HEK293 (cell line): Measurements from ENCODE around the gene WDR86.

Experiments used
- CTCF ChIA-PET: fragments of 350-600 bp; formaldehyde crosslinking; extraction: SDS; loops from one replicate; lab custom pipeline; 2021; ENCODE audit warnings: antibody characterized with exemption; lab: Yijun Ruan, JAX
- POLR2A ChIA-PET: fragments of 300-600 bp; formaldehyde crosslinking; extraction: SDS; loops from one replicate; lab custom pipeline; 2020; ENCODE audit warnings: antibody characterized with exemption, inconsistent platforms; lab: Yijun Ruan, JAX
- H3K27ac ChIP-seq: fragments of 200-500 bp; sonication (Bioruptor generic); 2 replicates; pipeline ENCODE4 v1.5.1; 2014; ENCODE audit warnings: low read depth, low read length, control low read depth, inconsistent platforms; ENCODE audit errors: extremely low read depth
- H3K36me3 ChIP-seq, 2 experiments: fragments of 200-500 bp in 1 of 2; sonication (Bioruptor generic) in 1 of 2; 1 replicate in 1 of 2; 2 replicates in 1 of 2; pipeline ENCODE4 v1.5.1; 2014 to 2017; ENCODE audit warnings: inconsistent platforms in 2 of 2, low read length in 2 of 2; ENCODE audit not compliant: control insufficient read depth in 2 of 2, insufficient read depth in 1 of 2
- H3K4me1 ChIP-seq: fragments of 200-500 bp; sonication (Bioruptor generic); 2 replicates; pipeline ENCODE4 v1.5.1; 2014; ENCODE audit warnings: mild to moderate bottlenecking, low read length, inconsistent platforms; ENCODE audit not compliant: control insufficient read depth, insufficient read depth
- H3K4me3 ChIP-seq: 2 replicates; pipeline ENCODE4 v1.5.1; 2011; ENCODE audit warnings: low read depth, mild to moderate bottlenecking, control low read depth, low read length, moderate library complexity
- H3K9me3 ChIP-seq: fragments of 200-500 bp; sonication (Bioruptor generic); 2 replicates; pipeline ENCODE4 v1.5.1; 2014; ENCODE audit warnings: low read depth, low read length, inconsistent platforms; ENCODE audit not compliant: control insufficient read depth, insufficient read depth
- BCL11A ChIP-seq: fragments of 450-650 bp; formaldehyde crosslinking; IDR thresholded peaks from 2 replicates; pipeline ENCODE4 v1.5.1; 2016; ENCODE audit warnings: low read depth, missing biosample characterization, missing genetic modification characterization
- FEZF1 ChIP-seq: fragments of 450-650 bp; formaldehyde crosslinking; IDR thresholded peaks from 2 replicates; pipeline ENCODE4 v1.5.1; 2016; ENCODE audit warnings: missing biosample characterization, missing genetic modification characterization
- MYNN ChIP-seq: fragments of 450-650 bp; formaldehyde crosslinking; IDR thresholded peaks from 2 replicates; pipeline ENCODE4 v1.5.1; 2016; ENCODE audit warnings: missing biosample characterization, missing genetic modification characterization, borderline replicate concordance
- PRDM2 ChIP-seq: fragments of 450-650 bp; formaldehyde crosslinking; IDR thresholded peaks from 2 replicates; pipeline ENCODE4 v1.5.1; 2016; ENCODE audit warnings: missing biosample characterization, missing genetic modification characterization, borderline replicate concordance
- PRDM6 ChIP-seq: fragments of 450-650 bp; formaldehyde crosslinking; IDR thresholded peaks from 2 replicates; pipeline ENCODE4 v1.5.1; 2017; ENCODE audit warnings: missing biosample characterization, missing genetic modification characterization
- TCF7L2 ChIP-seq: IDR thresholded peaks from 2 replicates; pipeline ENCODE4 v1.6.1; 2011; ENCODE audit warnings: low read depth, mild to moderate bottlenecking, inconsistent platforms, low read length, moderate library complexity, borderline replicate concordance
- YY2 ChIP-seq: fragments of 450-650 bp; formaldehyde crosslinking; IDR thresholded peaks from 2 replicates; pipeline ENCODE4 v1.5.1; 2016; ENCODE audit warnings: missing biosample characterization, missing genetic modification characterization
- ZBTB11 ChIP-seq: fragments of 450-650 bp; formaldehyde crosslinking; conservative IDR thresholded peaks from 2 replicates; pipeline ENCODE4 v1.5.1; 2016; ENCODE audit warnings: low read depth, missing biosample characterization, missing genetic modification characterization
- ZFP41 ChIP-seq: fragments of 450-650 bp; formaldehyde crosslinking; IDR thresholded peaks from 2 replicates; pipeline ENCODE4 v1.5.1; 2016; ENCODE audit warnings: missing biosample characterization, missing genetic modification characterization, borderline replicate concordance
- ZNF239 ChIP-seq: fragments of 450-650 bp; formaldehyde crosslinking; IDR thresholded peaks from 2 replicates; pipeline ENCODE4 v1.5.1; 2016; ENCODE audit warnings: missing biosample characterization, missing genetic modification characterization
- ZNF404 ChIP-seq: fragments of 450-650 bp; formaldehyde crosslinking; IDR thresholded peaks from 2 replicates; pipeline ENCODE4 v1.5.1; 2017; ENCODE audit warnings: missing biosample characterization, missing genetic modification characterization
- ZNF473 ChIP-seq: fragments of 450-650 bp; formaldehyde crosslinking; IDR thresholded peaks from 2 replicates; pipeline ENCODE4 v1.5.1; 2017; ENCODE audit warnings: missing biosample characterization, missing genetic modification characterization
- ZNF514 ChIP-seq: fragments of 450-650 bp; formaldehyde crosslinking; IDR thresholded peaks from 2 replicates; pipeline ENCODE4 v1.5.1; 2016; ENCODE audit warnings: missing biosample characterization, missing genetic modification characterization
- ZNF521 ChIP-seq: fragments of 450-650 bp; formaldehyde crosslinking; IDR thresholded peaks from 2 replicates; pipeline ENCODE4 v1.5.1; 2017; ENCODE audit warnings: missing biosample characterization, mild to moderate bottlenecking, missing genetic modification characterization
- ZNF549 ChIP-seq: fragments of 450-650 bp; IDR thresholded peaks from 2 replicates; pipeline ENCODE4 v1.5.1; 2018; ENCODE audit warnings: missing biosample characterization, missing genetic modification characterization, mild to moderate bottlenecking, inconsistent platforms, moderate library complexity
- ZNF585B ChIP-seq: fragments of 450-650 bp; formaldehyde crosslinking; IDR thresholded peaks from 2 replicates; pipeline ENCODE4 v1.5.1; 2016; ENCODE audit warnings: missing biosample characterization, missing genetic modification characterization
- ZNF596 ChIP-seq: fragments of 450-650 bp; IDR thresholded peaks from 2 replicates; pipeline ENCODE4 v1.5.0; 2018; ENCODE audit warnings: missing biosample characterization, mild to moderate bottlenecking, missing genetic modification characterization, moderate library complexity
- ZNF792 ChIP-seq: fragments of 450-650 bp; formaldehyde crosslinking; IDR thresholded peaks from 2 replicates; pipeline ENCODE4 v1.5.1; 2016; ENCODE audit warnings: missing biosample characterization, missing genetic modification characterization
- ZSCAN4 ChIP-seq: fragments of 450-650 bp; formaldehyde crosslinking; IDR thresholded peaks from 2 replicates; pipeline ENCODE4 v1.5.1; 2017; ENCODE audit warnings: missing biosample characterization, missing genetic modification characterization

WDR86 gene

GRCh38 chr7:151346470-151346769 is 63.4 kb downstream of the WDR86 start:
- peaks cover 9 to 56% of the 10 kb centered on the region in 2 experiments; a peak in 2 of 3 replicates for H3K36me3 ChIP-seq
- CTCF ChIA-PET = interaction anchor here (0.6 to 11.2 kb wide), 3 partner anchors 30 to 436 kb away, joined by 3 to 157 read pairs (median 3); no protein-coding TSS in a partner anchor
- H3K27ac ChIP-seq = no peak overlapping the region

More at GRCh38 chr7:151346470-151346769, 63.4 kb downstream of the WDR86 start:
- H3K9me3 ChIP-seq = no peaks in the 10 kb centered on the region
- TF ChIP-seq ZNF549 (tag by site-specific recombination) = no peak
- TF ChIP-seq PRDM6 (tag by site-specific recombination) = no peak
- no peak for TF ChIP-seq ZNF585B
- TF ChIP-seq ZNF404 (tag by site-specific recombination) = no peak
- no peak for TF ChIP-seq ZNF473 (tag by site-specific recombination)
- TF ChIP-seq ZNF792 (tag by site-specific recombination) = no peak
- TF ChIP-seq ZNF596 (tag by site-specific recombination) = no peak
- TF ChIP-seq ZNF521 (tag by site-specific recombination) = no peak
- TF ChIP-seq PRDM2 = no peak
- no peak for TF ChIP-seq ZSCAN4 (tag by site-specific recombination)
- no peak for TF ChIP-seq BCL11A
- TF ChIP-seq TCF7L2 = no peak
- TF ChIP-seq ZNF514 (tag by site-specific recombination) = no peak
- TF ChIP-seq ZNF239 (tag by site-specific recombination) = no peak
- TF ChIP-seq FEZF1 (tag by site-specific recombination) = no peak
- no peak for TF ChIP-seq MYNN (tag by site-specific recombination)
- TF ChIP-seq YY2 (tag by site-specific recombination) = no peak
- no peak for TF ChIP-seq ZBTB11 (tag by site-specific recombination)
- no peak for TF ChIP-seq ZFP41
- H3K4me3 ChIP-seq = no peak overlapping the region
- no peaks in the 10 kb centered on the region for H3K4me1 ChIP-seq
- POLR2A ChIA-PET = no interaction called here
